Lower leg skin (tissue), 4 donors: ENCODE data around the gene NADK2. TPM values are rescaled to one million over a fixed set of nuclear protein-coding genes. Genes with fewer than 3 reads are reported as not detected.

Source experiments
- DNase-seq, 2 donors: peaks; one replicate each; pipeline ENCODE4 v3.0.0-alpha.2; 2019; ENCODE audit warnings: low spot score in 2 of 2
- H3K4me3 ChIP-seq: fragments of 200-600 bp; sonication (generic); 2 replicates; pipeline ENCODE4 v1.5.1; 2017; ENCODE audit warnings: mild to moderate bottlenecking, low read depth; ENCODE audit not compliant: poor library complexity, severe bottlenecking
- CTCF ChIP-seq, 3 donors: fragments of 450-650 bp; IDR thresholded peaks; one replicate each; pipeline ENCODE4 v1.5.1; 2016; ENCODE audit warnings: antibody characterized with exemption in 3 of 3, mild to moderate bottlenecking in 3 of 3, moderate library complexity in 2 of 3
- POLR2A ChIP-seq, 2 donors: fragments of 450-650 bp; IDR thresholded peaks; one replicate each; pipeline ENCODE4 v1.6.1; 2016 to 2017; ENCODE audit warnings: antibody characterized with exemption in 2 of 2, mild to moderate bottlenecking in 1 of 2, moderate library complexity in 1 of 2
- WGBS, 2 donors: methylation state at CpG; one replicate each; pipeline ENCODE4 v1.1.5; 2018; 5-methylcytosine and 5-hydroxymethylcytosine counted together
- intact Hi-C: fragments of 100-400 bp; cut with DNase I; formaldehyde crosslinking; loops from one replicate; pipeline ENCODE4 v1.15.0; 2023; ENCODE audit warnings: low total_unique reads
- total RNA-seq, 4 donors: library from RNA; depleted of rRNA; stranded (reverse); fragments of >200 nt; gene quantifications; one replicate each; pipeline ENCODE4 v1.1.0, GENCODE V29; 2016

Gene NADK2
- total RNA-seq, 4 donors from 2014 or later = 10.0 to 18.4 (median 14.8) TPM

GRCh38 chr5:36238502-36239295 lies 3.0 kb downstream of the NADK2 start:
- intact Hi-C loops = no loop called here
- DNase-seq = no peak
- no peak overlapping the region for H3K4me3 ChIP-seq
- 56 to 66% methylated on average over 2 of the region's 2 CpGs for WGBS, 2 donors
- no peak for TF ChIP-seq CTCF (IDR thresholded peaks at IDR 0.05)

- TF ChIP-seq POLR2A (IDR thresholded peaks at IDR 0.05) (no peak), CTCF (IDR thresholded peaks at IDR 0.05) (no peak)
- no peak overlapping the region for H3K4me3 ChIP-seq
- no peak for DNase-seq
- 79 to 92% methylated on average over 2 of the region's 2 CpGs for WGBS, 2 donors
- intact Hi-C loops = no loop called here
Observed at GRCh38 chr5:36237751-36238150, 4.0 kb downstream of the NADK2 start.

- TF ChIP-seq POLR2A (IDR thresholded peaks at IDR 0.05) (no peak), CTCF (IDR thresholded peaks at IDR 0.05) (no peak)
- no peak overlapping the region for H3K4me3 ChIP-seq
- no peak for DNase-seq
- intact Hi-C loops = no loop called here
Observed at GRCh38 chr5:36236801-36237200, 4.9 kb downstream of the NADK2 start.

- WGBS, 2 donors = 90 to 94% methylated on average over 3 of the region's 3 CpGs
- intact Hi-C loops = no loop called here
Observed at GRCh38 chr5:36232533-36232932, 9.2 kb downstream of the NADK2 start.

GRCh38 chr5:36230151-36230790 lies 11.5 kb downstream of the NADK2 start:
- intact Hi-C loops = no loop called here
- H3K4me3 ChIP-seq = no peak overlapping the region
- no peak for DNase-seq
- TF ChIP-seq CTCF (IDR thresholded peaks at IDR 0.05) (no peak), POLR2A (IDR thresholded peaks at IDR 0.05) (no peak)
- WGBS, 2 donors = 89 to 93% methylated on average over 1 of the region's 1 CpG

More at GRCh38 chr5:36232533-36232932, 9.2 kb downstream of the NADK2 start:
- no peak overlapping the region for H3K4me3 ChIP-seq
- no peak for DNase-seq
- no peak for TF ChIP-seq CTCF (IDR thresholded peaks at IDR 0.05)
- TF ChIP-seq POLR2A (IDR thresholded peaks at IDR 0.05) = no peak
